ENCODE data around the gene ERH. TPM values are rescaled to one million over a fixed set of nuclear protein-coding genes. Genes with fewer than 3 reads are reported as not detected.
A peak's percentile ranks its signal among the peaks of the same experiment; 100 is the strongest.

Gene ERH
- total RNA-seq, 1 donor from 2014 or later = 410 TPM

DNA sequence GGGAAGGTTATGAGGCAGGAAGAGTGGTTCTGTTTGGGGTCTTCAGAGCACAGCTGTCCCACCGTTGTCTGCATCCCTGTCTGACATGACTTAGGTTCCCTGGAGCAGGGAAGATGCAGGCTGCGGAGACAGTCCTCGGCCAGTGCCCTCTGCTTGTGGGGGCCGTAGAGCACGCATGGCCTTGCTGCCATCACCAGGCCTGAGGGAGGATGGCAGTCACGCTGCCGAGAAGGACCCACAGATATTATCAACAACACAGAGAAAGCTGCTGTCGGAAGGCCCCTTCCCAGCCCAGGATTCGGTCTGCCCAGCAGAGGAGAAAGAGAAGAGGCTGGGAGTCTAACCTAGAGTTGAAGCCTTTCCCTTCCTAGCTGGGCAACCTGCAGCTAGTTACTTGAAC is 35.0 kb downstream of the ERH start:
- Mint-ChIP-seq H3K27me3 (ENCODE audit: low read depth) (no peaks in the 10 kb centered on the region), H3K4me3 (ENCODE audit: low read depth) (no peak overlapping the region), H3K36me3 (ENCODE audit: low read depth) (no peaks in the 10 kb centered on the region), H3K27ac (no peak overlapping the region), H3K9me3 (no peaks in the 10 kb centered on the region), H3K4me1 (ENCODE audit: low read depth) (peaks cover 8% of the 10 kb centered on the region)
- DNase-seq (ENCODE audit: low spot score) = no peak
- intact Hi-C loops (cut with micrococcal nuclease) = no loop called here

DNA sequence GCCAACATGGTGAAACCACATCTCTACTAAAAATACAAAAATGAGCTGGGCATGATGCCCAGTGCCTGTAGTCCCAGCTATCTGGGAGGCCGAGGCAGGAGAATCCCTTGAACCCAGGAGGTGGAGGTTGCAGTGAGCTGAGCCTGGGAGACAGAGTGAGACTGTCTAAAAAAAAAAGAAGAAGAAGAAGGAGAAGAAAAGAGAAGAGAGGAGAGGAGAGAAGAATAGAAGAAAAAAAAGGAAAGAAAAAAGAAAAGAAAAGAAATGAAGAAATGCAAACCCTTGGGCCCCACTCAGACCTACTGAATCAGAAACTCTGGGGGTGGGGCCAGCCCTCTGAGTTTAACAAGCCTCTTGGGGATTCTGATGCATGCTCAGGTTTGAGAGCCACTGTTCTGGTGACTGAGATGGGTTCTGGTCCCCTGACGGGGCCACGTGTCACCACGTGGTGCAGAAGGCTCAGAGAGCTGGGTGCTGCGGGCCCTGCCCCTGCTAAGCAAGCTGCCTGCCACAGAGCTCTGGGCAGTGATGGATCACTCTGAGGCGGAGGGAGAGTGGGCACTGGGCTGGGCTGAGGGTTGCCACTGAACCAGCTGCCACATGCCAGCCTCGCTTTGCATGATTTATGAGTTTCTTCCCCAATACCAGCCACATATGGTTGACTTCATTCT is 37.5 kb downstream of the ERH start:
- no peaks in the 10 kb centered on the region for H3K36me3 Mint-ChIP-seq (ENCODE audit: low read depth)
- H3K27me3 Mint-ChIP-seq (ENCODE audit: low read depth) = no peaks in the 10 kb centered on the region
- H3K27ac Mint-ChIP-seq = no peak overlapping the region
- H3K9me3 Mint-ChIP-seq = no peaks in the 10 kb centered on the region
- no peak for DNase-seq (ENCODE audit: low spot score)
- no peak overlapping the region for H3K4me3 Mint-ChIP-seq (ENCODE audit: low read depth)
- intact Hi-C loops (cut with micrococcal nuclease) = no loop called here
- H3K4me1 Mint-ChIP-seq (ENCODE audit: low read depth) = peaks cover 12% of the 10 kb centered on the region

GRCh38 chr14:69358966-69359365 is 39.1 kb downstream of the ERH start:
- no peak for DNase-seq (ENCODE audit: low spot score)
- Mint-ChIP-seq H3K27me3 (ENCODE audit: low read depth) (no peaks in the 10 kb centered on the region), H3K9me3 (no peaks in the 10 kb centered on the region), H3K36me3 (ENCODE audit: low read depth) (peaks cover 3% of the 10 kb centered on the region), H3K4me3 (ENCODE audit: low read depth) (no peak overlapping the region), H3K27ac (no peak overlapping the region), H3K4me1 (ENCODE audit: low read depth) (peaks cover 23% of the 10 kb centered on the region)
- intact Hi-C loops (cut with micrococcal nuclease) = loop anchor here (5.0 kb wide), 1 partner anchor 38 kb away; the partner anchor contains the start of genes ERH and SLC39A9

GRCh38 chr14:69358233-69358963 is 39.7 kb downstream of the ERH start:
- peaks cover 26% of the 10 kb centered on the region for H3K4me1 Mint-ChIP-seq (ENCODE audit: low read depth)
- intact Hi-C loops (cut with micrococcal nuclease) = loop anchor here (5.0 kb wide), 1 partner anchor 39 kb away; the partner anchor contains the start of genes ERH and SLC39A9

DNA sequence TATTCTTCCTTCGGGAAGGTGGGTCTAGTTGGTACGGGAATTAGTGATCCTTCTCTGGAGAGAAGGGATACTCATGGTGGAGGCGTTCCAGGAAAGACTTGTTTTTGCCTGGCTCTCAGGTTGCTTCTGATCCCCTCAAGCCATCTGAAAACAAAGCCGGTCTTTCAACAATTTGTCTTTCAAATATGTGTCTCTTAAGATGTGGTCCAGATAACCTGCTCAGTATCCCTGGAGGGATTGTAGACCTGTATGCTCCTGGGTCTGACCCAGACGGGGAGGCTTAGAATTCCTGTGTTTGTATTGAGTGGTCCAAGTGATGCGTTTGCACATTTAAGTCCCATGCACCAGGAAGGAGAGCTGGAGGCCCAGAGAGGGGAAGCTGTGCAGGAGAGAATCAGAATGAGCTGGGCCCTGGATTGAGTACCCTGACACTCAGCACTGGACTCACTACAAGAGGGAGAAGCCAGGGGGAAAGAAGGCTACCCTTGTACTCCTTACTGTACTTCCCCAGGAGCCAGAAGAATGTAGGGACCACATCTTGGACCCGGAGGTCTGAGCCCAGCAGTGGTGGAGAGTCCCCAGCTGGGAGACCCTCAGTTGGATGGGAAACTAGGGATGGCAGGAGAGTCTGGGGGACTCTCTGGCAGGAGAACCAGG is 40.4 kb downstream of the ERH start:
- Mint-ChIP-seq H3K4me3 (ENCODE audit: low read depth) (no peak overlapping the region), H3K27ac (no peak overlapping the region), H3K36me3 (ENCODE audit: low read depth) (peaks cover 3% of the 10 kb centered on the region), H3K27me3 (ENCODE audit: low read depth) (no peaks in the 10 kb centered on the region), H3K4me1 (ENCODE audit: low read depth) (peaks cover 26% of the 10 kb centered on the region), H3K9me3 (no peaks in the 10 kb centered on the region)
- DNase-seq (ENCODE audit: low spot score) = no peak
- intact Hi-C loops (cut with micrococcal nuclease) = loop anchor here (5.0 kb wide), 1 partner anchor 40 kb away; the partner anchor contains the start of genes ERH and SLC39A9

More at GRCh38 chr14:69358233-69358963, 39.7 kb downstream of the ERH start:
- H3K36me3 Mint-ChIP-seq (ENCODE audit: low read depth) = peaks cover 3% of the 10 kb centered on the region
- no peaks in the 10 kb centered on the region for H3K9me3 Mint-ChIP-seq
- no peak for DNase-seq (ENCODE audit: low spot score)
- no peak overlapping the region for H3K4me3 Mint-ChIP-seq (ENCODE audit: low read depth)
- no peak overlapping the region for H3K27ac Mint-ChIP-seq
- H3K27me3 Mint-ChIP-seq (ENCODE audit: low read depth) = no peaks in the 10 kb centered on the region

DNA sequence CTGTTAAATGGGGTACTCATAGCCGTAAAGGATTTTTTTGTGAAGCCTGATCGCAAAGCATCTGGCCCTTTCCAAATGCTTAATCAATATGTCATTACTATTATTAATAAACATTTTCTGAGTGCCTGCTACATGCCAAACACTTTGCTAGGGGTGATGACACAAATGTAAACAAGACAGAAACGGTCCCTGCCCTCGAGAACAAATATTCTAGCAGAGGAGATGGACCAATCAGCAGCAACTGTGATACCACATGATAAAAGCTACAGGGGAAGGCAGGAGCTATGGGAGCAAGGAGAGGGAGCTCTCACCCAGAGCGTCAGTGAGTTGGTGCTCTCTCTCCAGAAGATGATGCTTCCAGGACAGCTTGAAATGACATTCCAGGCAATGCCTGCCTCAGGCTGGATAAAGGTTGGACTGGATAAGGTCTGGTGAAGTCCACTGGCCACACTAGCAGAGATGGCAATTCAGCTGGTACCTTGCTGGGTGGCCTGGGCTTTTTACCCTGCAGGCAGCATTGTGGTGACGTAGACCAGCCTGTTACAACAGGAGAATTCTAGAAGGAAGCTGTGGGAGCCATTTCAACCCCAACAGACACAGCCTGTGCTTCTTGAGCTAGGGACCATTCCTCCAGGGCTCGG is 41.1 kb downstream of the ERH start:
- Mint-ChIP-seq H3K9me3 (no peaks in the 10 kb centered on the region), H3K27me3 (ENCODE audit: low read depth) (no peaks in the 10 kb centered on the region), H3K4me3 (ENCODE audit: low read depth) (no peak overlapping the region), H3K4me1 (ENCODE audit: low read depth) (peaks cover 26% of the 10 kb centered on the region), H3K36me3 (ENCODE audit: low read depth) (peaks cover 3% of the 10 kb centered on the region), H3K27ac (no peak overlapping the region)
- no peak for DNase-seq (ENCODE audit: low spot score)
- intact Hi-C loops (cut with micrococcal nuclease) = loop anchor here (5.0 kb wide), 1 partner anchor 40 kb away; the partner anchor contains the start of genes ERH and SLC39A9

GRCh38 chr14:69355607-69356281 is 42.4 kb downstream of the ERH start:
- intact Hi-C loops (cut with micrococcal nuclease) = loop anchor here (5.0 kb wide), 1 partner anchor 42 kb away; the partner anchor contains the start of genes ERH and SLC39A9
- Mint-ChIP-seq H3K4me3 (ENCODE audit: low read depth) (no peak overlapping the region), H3K27me3 (ENCODE audit: low read depth) (no peaks in the 10 kb centered on the region), H3K4me1 (ENCODE audit: low read depth) (peaks cover 26% of the 10 kb centered on the region), H3K9me3 (no peaks in the 10 kb centered on the region), H3K27ac (no peak overlapping the region), H3K36me3 (ENCODE audit: low read depth) (peaks cover 3% of the 10 kb centered on the region)
- no peak for DNase-seq (ENCODE audit: low spot score)

GRCh38 chr14:69355154-69355597 is 42.9 kb downstream of the ERH start:
- DNase-seq (ENCODE audit: low spot score) = no peak
- intact Hi-C loops (cut with micrococcal nuclease) = loop anchor here (5.0 kb wide), 1 partner anchor 42 kb away; the partner anchor contains the start of genes ERH and SLC39A9
- Mint-ChIP-seq H3K9me3 (no peaks in the 10 kb centered on the region), H3K27me3 (ENCODE audit: low read depth) (no peaks in the 10 kb centered on the region), H3K4me3 (ENCODE audit: low read depth) (no peak overlapping the region), H3K27ac (no peak overlapping the region), H3K36me3 (ENCODE audit: low read depth) (peaks cover 3% of the 10 kb centered on the region), H3K4me1 (ENCODE audit: low read depth) (peaks cover 26% of the 10 kb centered on the region)

DNA sequence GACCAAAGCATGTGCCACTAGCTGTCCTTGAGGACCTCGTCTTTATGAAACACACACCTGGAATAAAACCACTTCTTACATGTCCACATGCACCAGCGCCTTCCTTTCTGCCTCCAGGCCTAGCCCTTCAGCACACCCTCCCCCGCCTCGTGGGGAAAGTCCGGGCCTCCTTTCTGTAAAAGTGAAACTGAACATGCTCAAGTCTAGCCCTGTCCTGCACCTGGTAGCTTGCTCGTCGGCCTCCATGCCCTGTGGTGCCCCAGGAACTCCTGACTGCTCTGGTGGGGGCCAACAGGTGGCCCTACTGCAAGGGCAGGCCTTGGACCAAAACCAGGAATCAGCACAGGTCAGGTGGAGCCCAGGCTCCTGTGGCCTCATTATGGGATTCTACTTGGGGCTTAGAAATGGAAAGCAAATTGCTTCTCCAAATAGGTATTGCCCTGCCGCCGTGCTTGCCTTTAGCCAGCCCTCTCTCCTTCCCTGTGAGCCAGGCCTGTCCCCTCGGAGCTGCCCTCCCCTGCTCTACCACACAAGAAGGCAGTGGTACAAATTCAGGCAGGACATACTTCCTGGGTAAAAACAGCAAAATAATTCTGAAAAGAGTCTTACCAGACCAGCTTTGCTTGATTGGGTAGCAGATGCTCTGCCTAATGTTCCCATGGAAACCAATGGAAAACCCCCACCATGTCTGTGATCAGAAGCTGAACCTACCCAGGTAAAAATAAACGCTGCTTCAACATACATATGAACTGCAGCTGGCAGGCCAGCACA is 43.5 kb downstream of the ERH start:
- H3K9me3 Mint-ChIP-seq = no peaks in the 10 kb centered on the region
- peaks cover 26% of the 10 kb centered on the region for H3K4me1 Mint-ChIP-seq (ENCODE audit: low read depth)
- DNase-seq (ENCODE audit: low spot score) = peak; percentile 57
- peaks cover 2% of the 10 kb centered on the region for H3K27me3 Mint-ChIP-seq (ENCODE audit: low read depth)
- intact Hi-C loops (cut with micrococcal nuclease) = loop anchor here (5.0 kb wide), 1 partner anchor 43 kb away; the partner anchor contains the start of genes ERH and SLC39A9
- peak overlapping the region; percentile 2 for H3K4me3 Mint-ChIP-seq (ENCODE audit: low read depth)
- H3K36me3 Mint-ChIP-seq (ENCODE audit: low read depth) = peaks cover 3% of the 10 kb centered on the region
- peak overlapping the region; percentile 79 for H3K27ac Mint-ChIP-seq

- intact Hi-C loops (cut with micrococcal nuclease) = no loop called here
- H3K27ac Mint-ChIP-seq = no peak overlapping the region
- H3K9me3 Mint-ChIP-seq = no peaks in the 10 kb centered on the region
Measured at GRCh38 chr14:69353168-69353567, 44.9 kb downstream of the ERH start.

GRCh38 chr14:69351911-69352310 is 46.2 kb downstream of the ERH start:
- Mint-ChIP-seq H3K27me3 (ENCODE audit: low read depth) (peaks cover 2% of the 10 kb centered on the region), H3K27ac (no peak overlapping the region), H3K4me3 (ENCODE audit: low read depth) (no peak overlapping the region)

More at GRCh38 chr14:69353168-69353567, 44.9 kb downstream of the ERH start:
- H3K27me3 Mint-ChIP-seq (ENCODE audit: low read depth) = peaks cover 2% of the 10 kb centered on the region
- peaks cover 3% of the 10 kb centered on the region for H3K36me3 Mint-ChIP-seq (ENCODE audit: low read depth)
- peaks cover 18% of the 10 kb centered on the region for H3K4me1 Mint-ChIP-seq (ENCODE audit: low read depth)
- DNase-seq (ENCODE audit: low spot score) = no peak
- no peak overlapping the region for H3K4me3 Mint-ChIP-seq (ENCODE audit: low read depth)

More at GRCh38 chr14:69351911-69352310, 46.2 kb downstream of the ERH start:
- intact Hi-C loops (cut with micrococcal nuclease) = no loop called here
- H3K36me3 Mint-ChIP-seq (ENCODE audit: low read depth) = peaks cover 3% of the 10 kb centered on the region
- DNase-seq (ENCODE audit: low spot score) = no peak
- H3K4me1 Mint-ChIP-seq (ENCODE audit: low read depth) = peaks cover 14% of the 10 kb centered on the region
- H3K9me3 Mint-ChIP-seq = no peaks in the 10 kb centered on the region

Measured in activated T-helper 2 cell treated with anti-CD3 and anti-CD28 coated beads, Interferon-gamma antibody, Interleukin-2, Interleukin-4, amounts not matched to agents 10 μg/mL and 5 μg/mL and 100 μg/mL, durations not matched to agents 14 hours and 24 hours and 36 hours (primary cell).